Mucosa of descending colon (tissue), 3 donors: Measurements from ENCODE around the gene MTHFD1L. TPM values are rescaled to one million over a fixed set of nuclear protein-coding genes. Genes with fewer than 3 reads are reported as not detected.

ENCODE experiments used
- ATAC-seq: fragments of 200-7000 bp; cut with Tn5 transposase; one replicate; pipeline ENCODE4 v1.9.1; 2020; ENCODE audit warnings: mild to moderate bottlenecking, moderate library complexity
- DNase-seq, 3 donors: peaks; one replicate each; pipeline ENCODE4 v3.0.0-alpha.2; 2020
- H3K36me3 ChIP-seq: fragments of 200-600 bp; one replicate; pipeline ENCODE4 v1.8.0; 2021; ENCODE audit warnings: low read depth, mild to moderate bottlenecking
- H3K4me1 ChIP-seq: fragments of 200-600 bp; one replicate; pipeline ENCODE4 v1.8.0; 2021; ENCODE audit warnings: low read depth, mild to moderate bottlenecking
- H3K4me3 ChIP-seq: fragments of 200-600 bp; one replicate; pipeline ENCODE4 v1.8.0; 2021; ENCODE audit warnings: mild to moderate bottlenecking
- H3K9me3 ChIP-seq: fragments of 200-600 bp; one replicate; pipeline ENCODE4 v1.8.0; 2021; ENCODE audit warnings: mild to moderate bottlenecking
- intact Hi-C, 2 donors: fragments of 100-400 bp; cut with DNase I in 1 of 2; cut with micrococcal nuclease in 1 of 2; formaldehyde crosslinking; loops; one replicate each; pipeline versions ENCODE4 v1.11.0 to v1.11.1; 2022; cut with DNase I, micrococcal nuclease
- total RNA-seq, 3 donors: library from RNA; stranded (reverse); fragmentation: NEBNext Ultra II Directional in 2 of 3; extraction: Animal tissue kit (Norgen Biotek cat#: 25700) in 2 of 3; gene quantifications; one replicate each; pipeline versions ENCODE4 v1.2.1 to v1.2.4, GENCODE V29; 2021 to 2023
- TF ChIP-seq, protein P1 (sequence below): fragments of 200-600 bp; IDR thresholded peaks from one replicate; pipeline ENCODE4 v1.8.0; 2022; ENCODE audit warnings: antibody characterized with exemption, mild to moderate bottlenecking
- donor health status: DM: no; HTN: no; CAD: no; lungs with moderate emphysema.
- donor health status: DM: no; HTN: no; CAD: no.
- donor health status: DM: no; HTN: yes; CAD: no.

Gene MTHFD1L
- total RNA-seq, 3 donors from 2014 or later, result 7.1 to 11.1 (median 8.9) TPM

- TF ChIP-seq, protein P1, sequence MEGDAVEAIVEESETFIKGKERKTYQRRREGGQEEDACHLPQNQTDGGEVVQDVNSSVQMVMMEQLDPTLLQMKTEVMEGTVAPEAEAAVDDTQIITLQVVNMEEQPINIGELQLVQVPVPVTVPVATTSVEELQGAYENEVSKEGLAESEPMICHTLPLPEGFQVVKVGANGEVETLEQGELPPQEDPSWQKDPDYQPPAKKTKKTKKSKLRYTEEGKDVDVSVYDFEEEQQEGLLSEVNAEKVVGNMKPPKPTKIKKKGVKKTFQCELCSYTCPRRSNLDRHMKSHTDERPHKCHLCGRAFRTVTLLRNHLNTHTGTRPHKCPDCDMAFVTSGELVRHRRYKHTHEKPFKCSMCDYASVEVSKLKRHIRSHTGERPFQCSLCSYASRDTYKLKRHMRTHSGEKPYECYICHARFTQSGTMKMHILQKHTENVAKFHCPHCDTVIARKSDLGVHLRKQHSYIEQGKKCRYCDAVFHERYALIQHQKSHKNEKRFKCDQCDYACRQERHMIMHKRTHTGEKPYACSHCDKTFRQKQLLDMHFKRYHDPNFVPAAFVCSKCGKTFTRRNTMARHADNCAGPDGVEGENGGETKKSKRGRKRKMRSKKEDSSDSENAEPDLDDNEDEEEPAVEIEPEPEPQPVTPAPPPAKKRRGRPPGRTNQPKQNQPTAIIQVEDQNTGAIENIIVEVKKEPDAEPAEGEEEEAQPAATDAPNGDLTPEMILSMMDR, result no peak
- Histone ChIP-seq H3K4me1 (no peaks in the 10 kb centered on the region), H3K9me3 (no peaks in the 10 kb centered on the region), H3K4me3 (no peak overlapping the region), H3K36me3 (no peaks in the 10 kb centered on the region)
- intact Hi-C loops, result no loop called here
- DNase-seq (no peak), ATAC-seq (no peak)
These were observed 281.8 kb downstream of the MTHFD1L start for GRCh38 chr6:151147118-151147832.

DNA sequence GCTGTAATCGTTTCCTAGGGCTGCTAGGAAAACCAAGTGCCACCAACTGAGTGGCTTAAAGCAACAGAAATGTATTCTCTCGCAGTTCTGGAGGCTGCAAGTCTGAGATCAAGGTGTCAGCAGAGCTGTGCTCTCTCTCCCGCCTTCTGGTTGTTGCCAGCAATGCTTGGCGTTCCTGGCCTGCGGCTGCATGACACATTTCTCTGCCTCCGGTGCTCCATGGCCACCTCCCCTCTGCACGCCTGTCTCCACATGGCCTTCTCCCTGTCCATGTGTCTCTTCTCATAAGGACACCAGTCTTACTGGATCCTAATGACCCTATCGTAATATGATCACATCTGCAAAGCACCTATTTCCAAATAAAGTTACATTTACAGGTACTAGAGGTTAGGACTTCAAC lies 282.6 kb downstream of the MTHFD1L start:
- DNase-seq (no peak), ATAC-seq (no peak)
- TF ChIP-seq, protein P1, result no peak
- H3K36me3 ChIP-seq, result no peaks in the 10 kb centered on the region
- no peaks in the 10 kb centered on the region for H3K4me1 ChIP-seq
- no peak overlapping the region for H3K4me3 ChIP-seq
- H3K9me3 ChIP-seq, result no peaks in the 10 kb centered on the region
- intact Hi-C loops, result no loop called here

DNA sequence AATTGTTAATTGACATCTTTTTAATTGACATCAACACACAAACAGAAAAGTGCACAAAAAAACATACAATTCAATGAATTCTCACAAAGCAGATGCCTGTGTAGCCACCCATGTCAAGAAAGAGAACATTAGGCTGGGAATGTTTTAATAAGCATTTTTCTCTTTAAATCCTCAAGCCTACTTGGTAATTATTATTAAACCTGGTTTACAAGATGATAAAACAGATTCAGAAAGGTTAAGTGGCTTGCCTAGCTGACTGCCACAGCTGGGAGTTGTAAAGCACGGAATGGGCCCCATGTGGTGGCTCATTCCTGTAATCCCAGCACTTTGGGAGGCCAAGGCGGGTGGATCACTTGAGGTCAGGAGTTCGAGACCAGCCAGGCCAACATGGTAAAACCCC lies 284.3 kb downstream of the MTHFD1L start:
- Histone ChIP-seq H3K9me3 (no peaks in the 10 kb centered on the region), H3K4me1 (no peaks in the 10 kb centered on the region), H3K36me3 (no peaks in the 10 kb centered on the region), H3K4me3 (no peak overlapping the region)
- TF ChIP-seq, protein P1, result no peak
- ATAC-seq (no peak), DNase-seq (no peak)
- intact Hi-C loops, result no loop called here
